ENCODE results near the gene LSM4.

Gene LSM4

GRCh38 chr19:18265582-18265981 lies 57.3 kb downstream of the LSM4 start:
- no peak for TF ChIP-seq CTCF (IDR thresholded peaks at IDR 0.05; ENCODE audit: insufficient read depth, low read depth, low read length, missing control alignments)
- no peak for DNase-seq (ENCODE audit: low read depth)
- H3K4me3 ChIP-seq (ENCODE audit: low read length): no peak overlapping the region

- no peak for TF ChIP-seq CTCF (IDR thresholded peaks at IDR 0.05; ENCODE audit: insufficient read depth, low read depth, low read length, missing control alignments)
- H3K4me3 ChIP-seq (ENCODE audit: low read length): no peak overlapping the region
These were observed 57.8 kb downstream of the LSM4 start for GRCh38 chr19:18264971-18265540.

GRCh38 chr19:18264137-18264854 lies 58.6 kb downstream of the LSM4 start:
- DNase-seq (ENCODE audit: low read depth): no peak
- H3K4me3 ChIP-seq (ENCODE audit: low read length): no peak overlapping the region
- TF ChIP-seq CTCF (IDR thresholded peaks at IDR 0.05; ENCODE audit: insufficient read depth, low read depth, low read length, missing control alignments): no peak

More at GRCh38 chr19:18264971-18265540, 57.8 kb downstream of the LSM4 start:
- DNase-seq (ENCODE audit: low read depth): no peak

- no peak for DNase-seq (ENCODE audit: low read depth)
- H3K4me3 ChIP-seq (ENCODE audit: low read length): no peak overlapping the region
- no peak for TF ChIP-seq CTCF (IDR thresholded peaks at IDR 0.05; ENCODE audit: insufficient read depth, low read depth, low read length, missing control alignments)
These were observed 59.3 kb downstream of the LSM4 start for GRCh38 chr19:18263324-18264136.

GRCh38 chr19:18262917-18263316 lies 60.0 kb downstream of the LSM4 start:
- no peak for TF ChIP-seq CTCF (IDR thresholded peaks at IDR 0.05; ENCODE audit: insufficient read depth, low read depth, low read length, missing control alignments)
- H3K4me3 ChIP-seq (ENCODE audit: low read length): no peak overlapping the region
- DNase-seq (ENCODE audit: low read depth): no peak

- H3K4me3 ChIP-seq (ENCODE audit: low read length): no peak overlapping the region
- no peak for DNase-seq (ENCODE audit: low read depth)
- TF ChIP-seq CTCF (IDR thresholded peaks at IDR 0.05; ENCODE audit: insufficient read depth, low read depth, low read length, missing control alignments): no peak
These were observed 60.7 kb downstream of the LSM4 start for GRCh38 chr19:18262144-18262543.

Data from epithelial cell of esophagus (primary cell).